HCT116 (cell line): ENCODE measurements around the gene CNPPD1. TPM values are rescaled to one million over a fixed set of nuclear protein-coding genes. Genes with fewer than 3 reads are reported as not detected.

Source experiments
- ATAC-seq: fragments of 200-7000 bp; cut with Tn5 transposase; 2 replicates; pipeline ENCODE4 v1.9.1; 2020; ENCODE audit warnings: mild to moderate bottlenecking, moderate library complexity
- BruUV-seq: library from RNA; stranded (reverse); fragments of 400-500 nt; replicated peaks from 2 replicates; lab custom pipeline; 2021; lab: Mats Ljungman, UMichigan
- CTCF ChIA-PET: fragments of 300-600 bp; sonication (Branson Sonifier 250); formaldehyde crosslinking; loops from one replicate; lab custom pipeline; 2021; ENCODE audit warnings: antibody characterized with exemption; lab: Charles Lee
- POLR2A ChIA-PET: fragments of 300-600, 350-600 bp; sonication (Branson Sonifier 250); formaldehyde crosslinking; loops from one replicate; lab custom pipeline; 2021; ENCODE audit warnings: antibody characterized with exemption; lab: Charles Lee
- RAD21 ChIA-PET, 2 experiments: fragments of 300-600 bp; sonication (Branson Sonifier 250); formaldehyde crosslinking; loops; one replicate each; lab custom pipeline; 2023; ENCODE audit warnings: low total read pairs in 2 of 2; ENCODE audit not compliant: uncharacterized antibody in 2 of 2, unreplicated experiment in 2 of 2, low non-redundant PET in 1 of 2; lab: Charles Lee
- DNase-seq: peaks from one replicate; pipeline ENCODE4 v3.0.0-alpha.2; 2010; ENCODE audit warnings: low read depth, low spot score
- H2AFZ ChIP-seq: fragments of 200-600 bp; shearing (Covaris generic), sonication (generic); 2 replicates; pipeline ENCODE4 v1.6.1; 2017; ENCODE audit warnings: low read depth, mixed run types, mixed read lengths, antibody characterized with exemption, low read length; ENCODE audit not compliant: poor library complexity, severe bottlenecking
- H3K27ac ChIP-seq: 2 replicates; pipeline ENCODE4 v1.5.1; 2012; ENCODE audit warnings: low read depth, low read length
- H3K27me3 ChIP-seq: fragments of 200-600 bp; sonication (generic); 2 replicates; pipeline ENCODE4 v1.6.1; 2016; ENCODE audit warnings: mixed run types, low read length, mixed read lengths; ENCODE audit not compliant: insufficient read depth
- H3K36me3 ChIP-seq, 2 experiments: fragments of 200-500 bp in 1 of 2; fragments of 200-600 bp in 1 of 2; sonication (Bioruptor generic) in 1 of 2; sonication (generic) in 1 of 2; 2 replicates each; pipeline versions ENCODE4 v1.5.1 to v1.6.1; 2014 to 2016; ENCODE audit warnings: low read length in 2 of 2, inconsistent platforms in 1 of 2, mixed read lengths in 1 of 2, mixed run types in 1 of 2; ENCODE audit not compliant: insufficient read depth in 2 of 2, control insufficient read depth in 1 of 2
- H3K4me1 ChIP-seq, 2 experiments: fragments of 200-600 bp in 1 of 2; sonication (generic) in 1 of 2; 2 replicates each; pipeline versions ENCODE4 v1.5.1 to v1.6.1; 2012 to 2017; ENCODE audit warnings: low read length in 2 of 2, inconsistent platforms in 1 of 2, mild to moderate bottlenecking in 1 of 2, mixed read lengths in 1 of 2, mixed run types in 1 of 2, moderate library complexity in 1 of 2; ENCODE audit not compliant: insufficient read depth in 2 of 2, control insufficient read depth in 1 of 2
- H3K4me2 ChIP-seq: fragments of 200-600 bp; sonication (generic); 2 replicates; pipeline ENCODE4 v1.6.1; 2017; ENCODE audit warnings: mixed run types, low read length, mixed read lengths
- H3K4me3 ChIP-seq, 2 experiments: fragments of 200-600 bp in 1 of 2; sonication (generic) in 1 of 2; replicated peaks in 1 of 2; 2 replicates each; pipeline ENCODE4 v1.5.1; 2011 to 2016; ENCODE audit warnings: low read length in 2 of 2, control low read depth in 1 of 2, low read depth in 1 of 2, mild to moderate bottlenecking in 1 of 2, mixed read lengths in 1 of 2, mixed run types in 1 of 2
- H3K79me2 ChIP-seq: fragments of 200-600 bp; sonication (generic); 2 replicates; pipeline ENCODE4 v1.6.1; 2017; ENCODE audit warnings: mild to moderate bottlenecking, mixed run types, low read length, moderate library complexity, mixed read lengths; ENCODE audit not compliant: insufficient read depth
- H3K9ac ChIP-seq: fragments of 200-600 bp; sonication (generic); 2 replicates; pipeline ENCODE4 v1.6.1; 2016; ENCODE audit warnings: low read length, mixed read lengths
- H3K9me2 ChIP-seq: fragments of 200-600 bp; sonication (generic), shearing (Covaris generic); 2 replicates; pipeline ENCODE4 v1.6.1; 2017; ENCODE audit warnings: mixed run types, mild to moderate bottlenecking, moderate library complexity; ENCODE audit not compliant: insufficient read depth
- H3K9me3 ChIP-seq, 2 experiments: fragments of 200-500 bp in 1 of 2; fragments of 200-600 bp in 1 of 2; sonication (Bioruptor generic) in 1 of 2; sonication (generic) in 1 of 2; 2 replicates each; pipeline ENCODE4 v1.6.1; 2014 to 2017; ENCODE audit warnings: low read length in 2 of 2, mixed read lengths in 2 of 2, inconsistent platforms in 1 of 2, low read depth in 1 of 2, mild to moderate bottlenecking in 1 of 2, mixed run types in 1 of 2, moderate library complexity in 1 of 2; ENCODE audit not compliant: control insufficient read depth in 1 of 2, insufficient read depth in 1 of 2
- H4K20me1 ChIP-seq: fragments of 200-600 bp; sonication (generic), shearing (Covaris generic); 2 replicates; pipeline ENCODE4 v1.6.1; 2017; ENCODE audit warnings: mixed run types, mild to moderate bottlenecking, moderate library complexity; ENCODE audit not compliant: insufficient read depth
- CBX3 ChIP-seq: IDR thresholded peaks from 2 replicates; pipeline ENCODE4 v1.6.1; 2012; ENCODE audit warnings: low read depth
- EGR1 ChIP-seq: IDR thresholded peaks from 2 replicates; pipeline ENCODE4 v1.6.1; 2012; ENCODE audit warnings: low read depth
- EZH2phosphoT487 ChIP-seq: fragments of 200-600 bp; IDR thresholded peaks from 2 replicates; pipeline ENCODE4 v1.6.1; 2018; ENCODE audit warnings: antibody characterized with exemption, borderline replicate concordance
- JUND ChIP-seq: IDR thresholded peaks from 2 replicates; pipeline ENCODE4 v1.6.1; 2012
- POLR2A ChIP-seq: IDR thresholded peaks from 2 replicates; pipeline ENCODE4 v1.7.0; 2011; ENCODE audit warnings: borderline replicate concordance; ENCODE audit not compliant: insufficient read depth, insufficient read length; ENCODE audit errors: extremely low read depth
- RAD21 ChIP-seq: IDR thresholded peaks from 2 replicates; pipeline ENCODE4 v1.6.1; 2012; ENCODE audit warnings: low read depth, mild to moderate bottlenecking
- REST ChIP-seq: IDR thresholded peaks from 2 replicates; pipeline ENCODE4 v1.6.1; 2012; ENCODE audit warnings: low read depth
- SIN3A ChIP-seq: IDR thresholded peaks from 2 replicates; pipeline ENCODE4 v1.6.1; 2012; ENCODE audit warnings: low read depth
- SP1 ChIP-seq: IDR thresholded peaks from 2 replicates; pipeline ENCODE4 v1.6.1; 2012; ENCODE audit warnings: low read depth
- TCF7L2 ChIP-seq: IDR thresholded peaks from 2 replicates; pipeline ENCODE4 v1.7.0; 2011; ENCODE audit warnings: borderline replicate concordance, inconsistent platforms; ENCODE audit not compliant: insufficient read depth, insufficient read length; ENCODE audit errors: extremely low read depth
- ZNF274 ChIP-seq: fragments of 200-500 bp; sonication (Bioruptor generic); IDR thresholded peaks from 2 replicates; pipeline ENCODE4 v1.6.1; 2014; ENCODE audit warnings: mild to moderate bottlenecking, low read depth, low read length, inconsistent platforms
- intact Hi-C: fragments of 100-400 bp; cut with micrococcal nuclease; formaldehyde crosslinking; loops from 2 replicates; pipeline ENCODE4 v1.10.0; 2022
- total RNA-seq: library from RNA; stranded (reverse); gene quantifications from one replicate; pipeline ENCODE4 v1.2.1, GENCODE V29; 2021; ENCODE audit not compliant: unreplicated experiment
- TF ChIP-seq, protein P1 (sequence below): IDR thresholded peaks from 2 replicates; pipeline ENCODE4 v1.6.1; 2011; ENCODE audit warnings: mild to moderate bottlenecking, low read length, moderate library complexity; ENCODE audit not compliant: insufficient replicate concordance; ENCODE audit errors: extremely low read depth
- TF ChIP-seq, protein P2 (sequence below): IDR thresholded peaks from 2 replicates; pipeline ENCODE4 v1.6.1; 2012

The CNPPD1 gene
- total RNA-seq, 1 experiment from 2014 or later, result 41.9 TPM

DNA sequence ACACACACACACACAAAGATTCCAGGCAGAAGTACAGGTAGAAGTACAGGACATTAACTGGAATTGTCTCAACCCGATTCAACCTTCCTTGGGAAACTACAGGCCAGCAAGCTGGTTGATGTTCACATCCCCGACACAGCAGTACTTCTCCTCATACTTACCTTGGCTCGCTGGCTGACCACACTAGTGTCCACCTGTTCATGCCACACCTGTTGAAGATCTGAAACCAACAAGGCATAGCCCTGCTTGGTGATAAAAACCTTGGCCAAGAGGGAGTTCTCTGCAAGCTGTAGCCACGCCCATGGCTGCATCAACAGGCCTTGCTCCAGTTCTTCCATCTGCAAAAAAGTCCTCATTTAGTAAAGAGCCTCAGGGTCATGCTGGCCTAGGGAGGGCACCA lies 18.7 kb downstream of the CNPPD1 start:
- no peak overlapping the region for H3K27ac ChIP-seq
- H2AFZ ChIP-seq, result no peak overlapping the region
- no peaks in the 10 kb centered on the region for H3K79me2 ChIP-seq
- no peaks in the 10 kb centered on the region for H3K9me2 ChIP-seq
- H3K9ac ChIP-seq, result no peak overlapping the region
- TF ChIP-seq ZNF274, result no peak
- no peak for TF ChIP-seq TCF7L2
- TF ChIP-seq RAD21, result no peak
- TF ChIP-seq, all 23 proteins: peak for 0
- BruUV-seq, result no TSS peak
- H3K9me3 ChIP-seq, result no peaks in the 10 kb centered on the region
- peaks cover 5 to 16% of the 10 kb centered on the region in 2 experiments; a peak in 3 of 4 replicates for H3K4me1 ChIP-seq
- no peak for DNase-seq
- no peak overlapping the region for H3K4me3 ChIP-seq
- intact Hi-C loops, result no loop called here
- RAD21 ChIA-PET, result no interaction called here
- CTCF ChIA-PET, result interaction anchor here (1.1 to 2.6 kb wide), 3 partner anchors 85 to 178 kb away, joined by 3 to 7 read pairs (median 7); no protein-coding TSS in a partner anchor
- no peak for ATAC-seq
- H3K4me2 ChIP-seq, result no peak overlapping the region
- no peaks in the 10 kb centered on the region for H4K20me1 ChIP-seq
- POLR2A ChIA-PET, result no interaction called here
- peaks cover 0 to 3% of the 10 kb centered on the region in 2 experiments; a peak in 2 of 4 replicates for H3K36me3 ChIP-seq
- no peaks in the 10 kb centered on the region for H3K27me3 ChIP-seq

- Histone ChIP-seq H3K9me3 (no peaks in the 10 kb centered on the region), H2AFZ (no peak overlapping the region), H3K4me2 (no peak overlapping the region), H3K27ac (no peak overlapping the region), H3K9me2 (no peaks in the 10 kb centered on the region), H3K4me1 (peaks cover 5 to 16% of the 10 kb centered on the region in 2 experiments; a peak in 3 of 4 replicates)
- DNase-seq, result no peak
- BruUV-seq, result no TSS peak
- CTCF ChIA-PET, result interaction anchor here (1.1 to 2.6 kb wide), 4 partner anchors 84 to 373 kb away, joined by 3 to 7 read pairs (median 5); no protein-coding TSS in a partner anchor
- intact Hi-C loops, result no loop called here
- RAD21 ChIA-PET, result no interaction called here
- TF ChIP-seq, protein P1, sequence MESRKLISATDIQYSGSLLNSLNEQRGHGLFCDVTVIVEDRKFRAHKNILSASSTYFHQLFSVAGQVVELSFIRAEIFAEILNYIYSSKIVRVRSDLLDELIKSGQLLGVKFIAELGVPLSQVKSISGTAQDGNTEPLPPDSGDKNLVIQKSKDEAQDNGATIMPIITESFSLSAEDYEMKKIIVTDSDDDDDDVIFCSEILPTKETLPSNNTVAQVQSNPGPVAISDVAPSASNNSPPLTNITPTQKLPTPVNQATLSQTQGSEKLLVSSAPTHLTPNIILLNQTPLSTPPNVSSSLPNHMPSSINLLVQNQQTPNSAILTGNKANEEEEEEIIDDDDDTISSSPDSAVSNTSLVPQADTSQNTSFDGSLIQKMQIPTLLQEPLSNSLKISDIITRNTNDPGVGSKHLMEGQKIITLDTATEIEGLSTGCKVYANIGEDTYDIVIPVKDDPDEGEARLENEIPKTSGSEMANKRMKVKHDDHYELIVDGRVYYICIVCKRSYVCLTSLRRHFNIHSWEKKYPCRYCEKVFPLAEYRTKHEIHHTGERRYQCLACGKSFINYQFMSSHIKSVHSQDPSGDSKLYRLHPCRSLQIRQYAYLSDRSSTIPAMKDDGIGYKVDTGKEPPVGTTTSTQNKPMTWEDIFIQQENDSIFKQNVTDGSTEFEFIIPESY, result no peak
- TF ChIP-seq EZH2phosphoT487, result no peak
- TF ChIP-seq TCF7L2, result no peak
- no peak for TF ChIP-seq JUND
- TF ChIP-seq RAD21, result no peak
- TF ChIP-seq REST, result no peak
- no peak for TF ChIP-seq SP1
- no peak for TF ChIP-seq CBX3
- TF ChIP-seq, protein P2, sequence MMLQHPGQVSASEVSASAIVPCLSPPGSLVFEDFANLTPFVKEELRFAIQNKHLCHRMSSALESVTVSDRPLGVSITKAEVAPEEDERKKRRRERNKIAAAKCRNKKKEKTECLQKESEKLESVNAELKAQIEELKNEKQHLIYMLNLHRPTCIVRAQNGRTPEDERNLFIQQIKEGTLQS, result no peak
- no peak for TF ChIP-seq EGR1
- TF ChIP-seq SIN3A, result no peak
- TF ChIP-seq POLR2A, result no peak
- TF ChIP-seq, all 23 proteins: peak for 0
- Histone ChIP-seq H3K79me2 (no peaks in the 10 kb centered on the region), H3K27me3 (no peaks in the 10 kb centered on the region), H4K20me1 (no peaks in the 10 kb centered on the region), H3K4me3 (no peak overlapping the region), H3K9ac (no peak overlapping the region), H3K36me3 (peaks cover 0 to 3% of the 10 kb centered on the region in 2 experiments; a peak in 2 of 4 replicates)
- POLR2A ChIA-PET, result interaction anchor here (1.3 kb wide), 1 partner anchor 122 kb away, joined by 3 read pairs; the partner anchor contains the start of gene DNAJB2
- no peak for ATAC-seq
Measured at GRCh38 chr2:219157396-219157795, 19.3 kb downstream of the CNPPD1 start.
